SK-N-SH (cell line): ENCODE results near the gene GASK1A.

Source experiments
- EP300 ChIP-seq, 2 experiments: IDR thresholded peaks; 2 replicates each; pipeline versions ENCODE4 v1.4.0 to v1.6.1; 2012; ENCODE audit warnings: borderline replicate concordance in 1 of 2, low read depth in 1 of 2, low read length in 1 of 2
- GABPA ChIP-seq: IDR thresholded peaks from 2 replicates; pipeline ENCODE4 v1.4.0; 2012; ENCODE audit warnings: low read depth, mild to moderate bottlenecking
- POLR2AphosphoS5 ChIP-seq: IDR thresholded peaks from 2 replicates; pipeline ENCODE4 v1.6.1; 2012; ENCODE audit warnings: low read depth, low read length
- SMC3 ChIP-seq: IDR thresholded peaks from 2 replicates; pipeline ENCODE4 v1.6.1; 2012; ENCODE audit warnings: low read depth, low read length, improper control_type of control experiment
- TF ChIP-seq, protein P1 (sequence below): fragments of 200-600 bp; sonication (generic); IDR thresholded peaks from 2 replicates; pipeline ENCODE4 v1.6.1; 2017; ENCODE audit warnings: antibody characterized with exemption, mild to moderate bottlenecking, moderate library complexity
- TF ChIP-seq, protein P2 (sequence below): IDR thresholded peaks from 2 replicates; pipeline ENCODE4 v1.6.1; 2012; ENCODE audit warnings: mild to moderate bottlenecking, low read depth, low read length, moderate library complexity
- TF ChIP-seq, protein P3 (sequence below): fragments of 150-350 bp; IDR thresholded peaks from 2 replicates; pipeline ENCODE4 v1.6.1; 2017; ENCODE audit warnings: antibody characterized with exemption, low read length, low read depth, borderline replicate concordance

DNA sequence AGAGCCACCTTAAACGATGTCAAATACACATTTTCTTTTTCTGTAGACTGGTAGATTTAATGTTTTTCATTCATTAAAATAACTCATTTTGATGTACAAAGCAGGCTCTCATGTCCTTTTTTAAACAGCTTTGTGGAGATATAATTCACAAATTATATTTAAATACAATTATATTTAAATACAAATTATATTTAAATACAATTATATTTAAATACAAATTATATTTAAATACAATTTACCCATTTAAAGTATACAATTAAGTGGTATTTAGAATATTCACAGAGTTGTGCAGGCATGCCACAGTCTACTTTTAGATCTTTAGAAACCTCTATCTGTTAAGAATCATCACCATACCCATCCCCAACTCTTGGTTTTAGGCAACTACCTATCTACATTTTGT, 36.4 kb upstream of the GASK1A start:
- no peak for TF ChIP-seq POLR2AphosphoS5
- TF ChIP-seq, protein P1, sequence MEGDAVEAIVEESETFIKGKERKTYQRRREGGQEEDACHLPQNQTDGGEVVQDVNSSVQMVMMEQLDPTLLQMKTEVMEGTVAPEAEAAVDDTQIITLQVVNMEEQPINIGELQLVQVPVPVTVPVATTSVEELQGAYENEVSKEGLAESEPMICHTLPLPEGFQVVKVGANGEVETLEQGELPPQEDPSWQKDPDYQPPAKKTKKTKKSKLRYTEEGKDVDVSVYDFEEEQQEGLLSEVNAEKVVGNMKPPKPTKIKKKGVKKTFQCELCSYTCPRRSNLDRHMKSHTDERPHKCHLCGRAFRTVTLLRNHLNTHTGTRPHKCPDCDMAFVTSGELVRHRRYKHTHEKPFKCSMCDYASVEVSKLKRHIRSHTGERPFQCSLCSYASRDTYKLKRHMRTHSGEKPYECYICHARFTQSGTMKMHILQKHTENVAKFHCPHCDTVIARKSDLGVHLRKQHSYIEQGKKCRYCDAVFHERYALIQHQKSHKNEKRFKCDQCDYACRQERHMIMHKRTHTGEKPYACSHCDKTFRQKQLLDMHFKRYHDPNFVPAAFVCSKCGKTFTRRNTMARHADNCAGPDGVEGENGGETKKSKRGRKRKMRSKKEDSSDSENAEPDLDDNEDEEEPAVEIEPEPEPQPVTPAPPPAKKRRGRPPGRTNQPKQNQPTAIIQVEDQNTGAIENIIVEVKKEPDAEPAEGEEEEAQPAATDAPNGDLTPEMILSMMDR, result no peak
- TF ChIP-seq, protein P2, sequence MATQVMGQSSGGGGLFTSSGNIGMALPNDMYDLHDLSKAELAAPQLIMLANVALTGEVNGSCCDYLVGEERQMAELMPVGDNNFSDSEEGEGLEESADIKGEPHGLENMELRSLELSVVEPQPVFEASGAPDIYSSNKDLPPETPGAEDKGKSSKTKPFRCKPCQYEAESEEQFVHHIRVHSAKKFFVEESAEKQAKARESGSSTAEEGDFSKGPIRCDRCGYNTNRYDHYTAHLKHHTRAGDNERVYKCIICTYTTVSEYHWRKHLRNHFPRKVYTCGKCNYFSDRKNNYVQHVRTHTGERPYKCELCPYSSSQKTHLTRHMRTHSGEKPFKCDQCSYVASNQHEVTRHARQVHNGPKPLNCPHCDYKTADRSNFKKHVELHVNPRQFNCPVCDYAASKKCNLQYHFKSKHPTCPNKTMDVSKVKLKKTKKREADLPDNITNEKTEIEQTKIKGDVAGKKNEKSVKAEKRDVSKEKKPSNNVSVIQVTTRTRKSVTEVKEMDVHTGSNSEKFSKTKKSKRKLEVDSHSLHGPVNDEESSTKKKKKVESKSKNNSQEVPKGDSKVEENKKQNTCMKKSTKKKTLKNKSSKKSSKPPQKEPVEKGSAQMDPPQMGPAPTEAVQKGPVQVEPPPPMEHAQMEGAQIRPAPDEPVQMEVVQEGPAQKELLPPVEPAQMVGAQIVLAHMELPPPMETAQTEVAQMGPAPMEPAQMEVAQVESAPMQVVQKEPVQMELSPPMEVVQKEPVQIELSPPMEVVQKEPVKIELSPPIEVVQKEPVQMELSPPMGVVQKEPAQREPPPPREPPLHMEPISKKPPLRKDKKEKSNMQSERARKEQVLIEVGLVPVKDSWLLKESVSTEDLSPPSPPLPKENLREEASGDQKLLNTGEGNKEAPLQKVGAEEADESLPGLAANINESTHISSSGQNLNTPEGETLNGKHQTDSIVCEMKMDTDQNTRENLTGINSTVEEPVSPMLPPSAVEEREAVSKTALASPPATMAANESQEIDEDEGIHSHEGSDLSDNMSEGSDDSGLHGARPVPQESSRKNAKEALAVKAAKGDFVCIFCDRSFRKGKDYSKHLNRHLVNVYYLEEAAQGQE, result no peak
- TF ChIP-seq EP300 (IDR thresholded peaks at IDR 0.05; ENCODE audit: borderline replicate concordance in 1 of 2, low read depth in 1 of 2, low read length in 1 of 2), result no peak
- TF ChIP-seq SMC3, result no peak
- TF ChIP-seq, protein P3, sequence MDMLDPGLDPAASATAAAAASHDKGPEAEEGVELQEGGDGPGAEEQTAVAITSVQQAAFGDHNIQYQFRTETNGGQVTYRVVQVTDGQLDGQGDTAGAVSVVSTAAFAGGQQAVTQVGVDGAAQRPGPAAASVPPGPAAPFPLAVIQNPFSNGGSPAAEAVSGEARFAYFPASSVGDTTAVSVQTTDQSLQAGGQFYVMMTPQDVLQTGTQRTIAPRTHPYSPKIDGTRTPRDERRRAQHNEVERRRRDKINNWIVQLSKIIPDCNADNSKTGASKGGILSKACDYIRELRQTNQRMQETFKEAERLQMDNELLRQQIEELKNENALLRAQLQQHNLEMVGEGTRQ, result no peak
- no peak for TF ChIP-seq GABPA
